T-cell (primary cell): ENCODE data around the gene RPL39L. TPM values are rescaled to one million over a fixed set of nuclear protein-coding genes. Genes with fewer than 3 reads are reported as not detected.

ENCODE experiments used
- ATAC-seq, 4 experiments: fragments of 200-7000 bp in 3 of 4; fragments of 150-1000 bp in 1 of 4; cut with Tn5 transposase; replicated peaks in 1 of 4; 1 replicate in 3 of 4; 2 replicates in 1 of 4; pipeline ENCODE4 v1.10.0; 2021; ENCODE audit warnings: moderate library complexity in 3 of 4, mild to moderate bottlenecking in 2 of 4, moderate number of reproducible peaks in 1 of 4
- CTCF ChIA-PET, 2 donors: fragments of 300-600 bp; sonication (Branson Sonifier 250); formaldehyde crosslinking; loops; one replicate each; lab custom pipeline; 2022; ENCODE audit warnings: antibody characterized with exemption in 2 of 2; lab: Charles Lee
- POLR2A ChIA-PET, 2 donors: fragments of 300-600 bp; sonication (Branson Sonifier 250); formaldehyde crosslinking; loops; one replicate each; lab custom pipeline; 2022; ENCODE audit warnings: antibody characterized with exemption in 2 of 2; lab: Charles Lee
- DNase-seq, 35 experiments: peaks; one replicate each; pipeline versions ENCODE4 v3.0.0 to v3.0.0-alpha.2; 2013 to 2023
- H3K27ac ChIP-seq: one replicate; pipeline ENCODE4 v1.5.1; 2013; ENCODE audit warnings: low read length
- H3K27me3 ChIP-seq, 2 experiments: replicated peaks in 1 of 2; 1 replicate in 1 of 2; 2 replicates in 1 of 2; pipeline versions ENCODE4 v1.6.1 to v1.7.0; 2013; ENCODE audit warnings: low read length in 1 of 2, mixed read lengths in 1 of 2; ENCODE audit not compliant: control insufficient read depth in 2 of 2, insufficient read depth in 2 of 2; ENCODE audit errors: extremely low read depth in 1 of 2
- H3K36me3 ChIP-seq, 2 donors: 1 replicate in 1 of 2; 2 replicates in 1 of 2; pipeline versions ENCODE4 v1.6.1 to v1.7.0; 2013; ENCODE audit warnings: low read length in 1 of 2; ENCODE audit not compliant: control insufficient read depth in 2 of 2, insufficient read depth in 1 of 2; ENCODE audit errors: extremely low read depth in 1 of 2
- H3K4me1 ChIP-seq, 2 experiments: 1 replicate in 1 of 2; 2 replicates in 1 of 2; pipeline versions ENCODE4 v1.6.1 to v1.7.0; 2013; ENCODE audit warnings: low read length in 2 of 2, mixed read lengths in 1 of 2; ENCODE audit not compliant: insufficient read depth in 2 of 2, control insufficient read depth in 1 of 2; ENCODE audit errors: extremely low read depth in 1 of 2
- H3K4me3 ChIP-seq, 2 donors: 1 replicate in 1 of 2; 2 replicates in 1 of 2; pipeline versions ENCODE4 v1.5.1 to v1.7.0; 2013; ENCODE audit warnings: mild to moderate bottlenecking in 2 of 2, low read length in 1 of 2, moderate library complexity in 1 of 2; ENCODE audit not compliant: control insufficient read depth in 1 of 2; ENCODE audit errors: extremely low read depth in 1 of 2
- H3K9me3 ChIP-seq: 2 replicates; pipeline ENCODE4 v1.7.0; 2013
- H3K27ac Mint-ChIP-seq, 2 donors: one replicate each; pipeline ENCODE4 v1.8.0; 2020 to 2021; ENCODE audit warnings: mild to moderate bottlenecking in 2 of 2, mixed read lengths in 2 of 2
- H3K27me3 Mint-ChIP-seq, 2 donors: one replicate each; pipeline ENCODE4 v1.8.0; 2021 to 2022; ENCODE audit warnings: mixed read lengths in 2 of 2
- H3K36me3 Mint-ChIP-seq: one replicate; pipeline ENCODE4 v1.8.0; 2021; ENCODE audit warnings: mixed read lengths
- H3K4me1 Mint-ChIP-seq, 3 donors: one replicate each; pipeline ENCODE4 v1.8.0; 2020 to 2022; ENCODE audit warnings: mixed read lengths in 3 of 3, mild to moderate bottlenecking in 1 of 3
- H3K4me3 Mint-ChIP-seq, 3 donors: one replicate each; pipeline ENCODE4 v1.8.0; 2020 to 2022; ENCODE audit warnings: mild to moderate bottlenecking in 3 of 3, mixed read lengths in 3 of 3, moderate library complexity in 3 of 3
- H3K9me3 Mint-ChIP-seq, 3 donors: one replicate each; pipeline ENCODE4 v1.8.0; 2020 to 2022; ENCODE audit warnings: mixed read lengths in 3 of 3
- WGBS: methylation state at CpG from one replicate; pipeline ENCODE4 v1.1.5; 2013; ENCODE audit warnings: missing lambda C conversion rate; ENCODE audit not compliant: insufficient coverage; 5-methylcytosine and 5-hydroxymethylcytosine counted together
- total RNA-seq, 35 experiments: library from RNA in 6 of 35; stranded (reverse) in 6 of 35; fragments of 120-200 nt in 1 of 35; gene quantifications; one replicate each; pipeline versions ENCODE4 v1.2.1 to v1.2.4 and lab custom pipeline; 2013 to 2026

RPL39L gene
- total RNA-seq, 5 donors from 2014 or later (not counting 1 experiment from before 2014, with no cell fraction given): 0.85 to 3.8 (median 2.1) TPM

- no peak for DNase-seq
- POLR2A ChIA-PET: no interaction called here
- no peak overlapping the region for H3K27ac ChIP-seq
- no peak overlapping the region for H3K4me3 ChIP-seq
- peaks cover 7 to 14% (median 8%) of the 10 kb centered on the region in 3 donors for H3K4me1 Mint-ChIP-seq
- no peaks in the 10 kb centered on the region for H3K36me3 ChIP-seq
- H3K27me3 Mint-ChIP-seq: peaks cover 3 to 7% of the 10 kb centered on the region in 2 donors
- CTCF ChIA-PET: interaction anchor here (0.6 to 5.5 kb wide), 12 partner anchors 10 to 301 kb away, joined by 4 to 61 read pairs (median 8); partner anchors contain the start of gene RPL39L (in 2 of the 2)
- H3K9me3 Mint-ChIP-seq: peaks cover 8 to 10% (median 8%) of the 10 kb centered on the region in 3 donors
- no peak for ATAC-seq
- H3K9me3 ChIP-seq: no peaks in the 10 kb centered on the region
- H3K36me3 Mint-ChIP-seq: peaks cover 8% of the 10 kb centered on the region
- H3K4me1 ChIP-seq: peaks cover 0 to 5% of the 10 kb centered on the region in 2 experiments
- 91% methylated on average over 5 of the region's 7 CpGs for WGBS
- H3K4me3 Mint-ChIP-seq: no peak overlapping the region
- peaks cover 0 to 9% of the 10 kb centered on the region in 2 experiments for H3K27me3 ChIP-seq
- no peak overlapping the region for H3K27ac Mint-ChIP-seq
Observed at GRCh38 chr3:187150186-187150585, 10.9 kb upstream of the RPL39L start.

GRCh38 chr3:187146389-187146788, 7.1 kb upstream of the RPL39L start:
- no peak for ATAC-seq
- POLR2A ChIA-PET: interaction anchor here in 1 of 2 donors (0.6 kb wide), 1 partner anchor 17 kb away, joined by 8 read pairs; no protein-coding TSS in a partner anchor
- Histone ChIP-seq H3K4me3 (no peak overlapping the region), H3K4me1 (peaks cover 0 to 5% of the 10 kb centered on the region in 2 experiments), H3K36me3 (no peaks in the 10 kb centered on the region), H3K27ac (no peak overlapping the region), H3K27me3 (peaks cover 0 to 9% of the 10 kb centered on the region in 2 experiments), H3K9me3 (no peaks in the 10 kb centered on the region)
- Mint-ChIP-seq H3K27me3 (peaks cover 3 to 5% of the 10 kb centered on the region in 2 donors), H3K4me1 (peaks cover 5% of the 10 kb centered on the region in 3 donors), H3K36me3 (peaks cover 18% of the 10 kb centered on the region), H3K4me3 (no peak overlapping the region), H3K27ac (no peak overlapping the region), H3K9me3 (peaks cover 17 to 24% (median 18%) of the 10 kb centered on the region in 3 donors)
- no CpG with 5 or more reads among the region's 3 CpGs for WGBS
- CTCF ChIA-PET: no interaction called here
- no peak for DNase-seq

- peaks cover 18% of the 10 kb centered on the region for H3K36me3 Mint-ChIP-seq
- no peaks in the 10 kb centered on the region for H3K27me3 Mint-ChIP-seq
- Histone ChIP-seq H3K4me3 (no peak overlapping the region), H3K27ac (no peak overlapping the region), H3K4me1 (peaks cover 0 to 2% of the 10 kb centered on the region in 2 experiments), H3K9me3 (no peaks in the 10 kb centered on the region), H3K27me3 (peaks cover 0 to 3% of the 10 kb centered on the region in 2 experiments), H3K36me3 (no peaks in the 10 kb centered on the region)
- peaks cover 17 to 24% (median 18%) of the 10 kb centered on the region in 3 donors for H3K9me3 Mint-ChIP-seq
- H3K4me3 Mint-ChIP-seq: no peak overlapping the region
- POLR2A ChIA-PET: no interaction called here
- no peak for DNase-seq
- CTCF ChIA-PET: interaction anchor here in 1 of 2 donors (0.6 kb wide), 1 partner anchor 20 kb away, joined by 3 read pairs; no protein-coding TSS in a partner anchor
- ATAC-seq: no peak
- H3K27ac Mint-ChIP-seq: no peak overlapping the region
- 98% methylated on average over 3 of the region's 3 CpGs for WGBS
- no peaks in the 10 kb centered on the region for H3K4me1 Mint-ChIP-seq
Observed at GRCh38 chr3:187145149-187145895, 6.0 kb upstream of the RPL39L start.

- no peak for ATAC-seq
- H3K36me3 Mint-ChIP-seq: peaks cover 11% of the 10 kb centered on the region
- H3K27ac ChIP-seq: peak overlapping the region; percentile 84
- H3K4me3 Mint-ChIP-seq: peak overlapping the region; percentile 85 to 88 (median 85)
- peaks cover 18 to 21% (median 20%) of the 10 kb centered on the region in 3 donors for H3K4me1 Mint-ChIP-seq
- H3K27ac Mint-ChIP-seq: peak overlapping the region; percentile 87 to 92
- H3K9me3 Mint-ChIP-seq: peaks cover 8 to 16% (median 15%) of the 10 kb centered on the region in 3 donors
- H3K27me3 ChIP-seq: no peaks in the 10 kb centered on the region
- no CpG with 5 or more reads among the region's 3 CpGs for WGBS
- ChIA-PET POLR2A (interaction anchor here in 1 of 2 donors (0.5 to 1.0 kb wide), 4 partner anchors 11 to 208 kb away, joined by 3 to 8 read pairs (median 4); no protein-coding TSS in a partner anchor), CTCF (interaction anchor here (0.6 to 4.3 kb wide), 25 partner anchors 9 to 1513 kb away, joined by 3 to 61 read pairs (median 4); partner anchors contain the start of genes DNAJB11 (in 1 of the 2) and EIF4A2 (in 1 of the 2))
- H3K4me3 ChIP-seq: peak overlapping the region; percentile 54 to 65
- no peaks in the 10 kb centered on the region for H3K9me3 ChIP-seq
- H3K4me1 ChIP-seq: peaks cover 0 to 16% of the 10 kb centered on the region in 2 experiments
- H3K36me3 ChIP-seq: no peaks in the 10 kb centered on the region
- DNase-seq: no peak
- H3K27me3 Mint-ChIP-seq: no peaks in the 10 kb centered on the region
Observed at GRCh38 chr3:187139895-187140253, 578 bp upstream of the RPL39L start.

GRCh38 chr3:187136936-187137335, 2.4 kb downstream of the RPL39L start:
- POLR2A ChIA-PET: interaction anchor here in 1 of 2 donors (0.6 kb wide), 1 partner anchor 31 kb away, joined by 3 read pairs; no protein-coding TSS in a partner anchor
- ATAC-seq: no peak
- Mint-ChIP-seq H3K9me3 (peaks cover 0 to 8% (median 5%) of the 10 kb centered on the region in 3 donors), H3K27ac (no peak overlapping the region), H3K36me3 (peaks cover 5% of the 10 kb centered on the region), H3K4me3 (no peak overlapping the region), H3K4me1 (peaks cover 22 to 28% (median 26%) of the 10 kb centered on the region in 3 donors), H3K27me3 (no peaks in the 10 kb centered on the region)
- WGBS: no CpG with 5 or more reads among the region's 4 CpGs
- CTCF ChIA-PET: no interaction called here
- Histone ChIP-seq H3K4me1 (peaks cover 0 to 16% of the 10 kb centered on the region in 2 experiments), H3K27me3 (no peaks in the 10 kb centered on the region), H3K36me3 (no peaks in the 10 kb centered on the region), H3K27ac (no peak overlapping the region), H3K9me3 (no peaks in the 10 kb centered on the region), H3K4me3 (no peak overlapping the region)
- no peak for DNase-seq

GRCh38 chr3:187136337-187136736, 3.0 kb downstream of the RPL39L start:
- no peak for DNase-seq
- Mint-ChIP-seq H3K36me3 (peaks cover 3% of the 10 kb centered on the region), H3K9me3 (peaks cover 0 to 6% (median 3%) of the 10 kb centered on the region in 3 donors), H3K27ac (no peak overlapping the region), H3K4me1 (peaks cover 26 to 33% (median 32%) of the 10 kb centered on the region in 3 donors), H3K4me3 (peak overlapping the region in 1 of 3 donors; percentile 28), H3K27me3 (no peaks in the 10 kb centered on the region)
- no peak for ATAC-seq
- Histone ChIP-seq H3K9me3 (no peaks in the 10 kb centered on the region), H3K4me1 (peaks cover 0 to 17% of the 10 kb centered on the region in 2 experiments), H3K4me3 (no peak overlapping the region), H3K36me3 (no peaks in the 10 kb centered on the region), H3K27ac (no peak overlapping the region), H3K27me3 (no peaks in the 10 kb centered on the region)
- POLR2A ChIA-PET: interaction anchor here in 1 of 2 donors (0.6 kb wide), 2 partner anchors 30 to 196 kb away, joined by 3 to 5 read pairs; no protein-coding TSS in a partner anchor
- CTCF ChIA-PET: no interaction called here
- no CpG with 5 or more reads among the region's 1 CpG for WGBS
